IMR-90 (cell line): ENCODE results near the gene CCL11. TPM values are rescaled to one million over a fixed set of nuclear protein-coding genes. Genes with fewer than 3 reads are reported as not detected.

Experiments
- ATAC-seq: fragments of 200-7000 bp; cut with Tn5 transposase; 2 replicates; pipeline ENCODE4 v1.9.1; 2020; ENCODE audit warnings: low read depth, mild to moderate bottlenecking, moderate library complexity
- BruUV-seq: library from RNA; stranded (reverse); fragments of 400-500 nt; replicated peaks from 2 replicates; lab custom pipeline; 2021; lab: Mats Ljungman, UMichigan
- CTCF ChIA-PET: fragments of 300-600 bp; formaldehyde crosslinking; extraction: SDS; loops from one replicate; lab custom pipeline; 2021; ENCODE audit warnings: antibody characterized with exemption; lab: Yijun Ruan, JAX
- POLR2A ChIA-PET: fragments of 300-600 bp; sonication (Branson Sonifier 250); formaldehyde crosslinking; loops from one replicate; lab custom pipeline; 2022; ENCODE audit warnings: antibody characterized with exemption; ENCODE audit not compliant: unreplicated experiment; lab: Charles Lee
- DNase-seq: peaks from one replicate; pipeline ENCODE4 v3.0.0; 2013
- H2AFZ ChIP-seq: replicated peaks from 2 replicates; pipeline ENCODE3; 2013; ENCODE audit warnings: low read length, mild to moderate bottlenecking; ENCODE audit not compliant: poor library complexity
- H2AK5ac ChIP-seq: 2 replicates; pipeline ENCODE4 v1.6.1; 2013; ENCODE audit warnings: low read depth, low read length, inconsistent platforms
- H2AK9ac ChIP-seq: replicated peaks from 2 replicates; pipeline ENCODE3; 2013; ENCODE audit warnings: mild to moderate bottlenecking, low read depth, low read length, moderate library complexity; ENCODE audit not compliant: poor library complexity
- H2BK120ac ChIP-seq: 2 replicates; pipeline ENCODE4 v1.6.1; 2013; ENCODE audit warnings: low read depth, low read length, inconsistent platforms
- H2BK15ac ChIP-seq: 3 replicates; pipeline ENCODE4 v1.6.1; 2013; ENCODE audit warnings: low read depth, low read length, inconsistent platforms
- H2BK20ac ChIP-seq: 2 replicates; pipeline ENCODE4 v1.6.1; 2013; ENCODE audit warnings: low read depth, mild to moderate bottlenecking, inconsistent platforms, low read length, moderate library complexity
- H2BK5ac ChIP-seq: 2 replicates; pipeline ENCODE4 v1.6.1; 2013; ENCODE audit warnings: mild to moderate bottlenecking, low read depth, low read length, inconsistent platforms; ENCODE audit not compliant: poor library complexity, severe bottlenecking
- H3K14ac ChIP-seq: replicated peaks from 2 replicates; pipeline ENCODE4 v1.6.1; 2013; ENCODE audit warnings: low read depth, low read length, inconsistent platforms
- H3K18ac ChIP-seq: 2 replicates; pipeline ENCODE4 v1.6.1; 2013; ENCODE audit warnings: low read depth, low read length, control low read depth
- H3K23ac ChIP-seq: 2 replicates; pipeline ENCODE4 v1.6.1; 2013; ENCODE audit warnings: low read depth, low read length, inconsistent platforms
- H3K27ac ChIP-seq: 2 replicates; pipeline ENCODE4 v1.5.1; 2013; ENCODE audit warnings: mild to moderate bottlenecking, control low read depth, low read length; ENCODE audit not compliant: insufficient read depth
- H3K27me3 ChIP-seq: 2 replicates; pipeline ENCODE4 v1.6.1; 2013; ENCODE audit warnings: low read length; ENCODE audit not compliant: control insufficient read depth, insufficient read depth
- H3K36me3 ChIP-seq: 2 replicates; pipeline ENCODE4 v1.6.1; 2013; ENCODE audit warnings: low read length, mixed read lengths; ENCODE audit not compliant: control insufficient read depth, insufficient read depth
- H3K4ac ChIP-seq: 2 replicates; pipeline ENCODE4 v1.6.1; 2013; ENCODE audit warnings: low read depth, low read length, inconsistent platforms
- H3K4me1 ChIP-seq: 2 replicates; pipeline ENCODE4 v1.6.1; 2013; ENCODE audit warnings: low read length, mixed read lengths; ENCODE audit not compliant: control insufficient read depth, insufficient read depth
- H3K4me2 ChIP-seq: 2 replicates; pipeline ENCODE4 v1.6.1; 2013; ENCODE audit warnings: low read depth, mild to moderate bottlenecking, control low read depth, low read length, moderate library complexity
- H3K4me3 ChIP-seq: 2 replicates; pipeline ENCODE4 v1.5.1; 2013; ENCODE audit warnings: low read depth, mild to moderate bottlenecking, control low read depth, low read length, moderate library complexity; ENCODE audit not compliant: insufficient read depth
- H3K56ac ChIP-seq: 2 replicates; pipeline ENCODE4 v1.6.1; 2013; ENCODE audit warnings: low read length, inconsistent platforms; ENCODE audit not compliant: insufficient read depth; ENCODE audit errors: extremely low read depth
- H3K79me1 ChIP-seq, 2 experiments: 2 replicates each; pipeline ENCODE4 v1.6.1; 2013; ENCODE audit warnings: low read length in 2 of 2, inconsistent platforms in 1 of 2, low read depth in 1 of 2
- H3K9ac ChIP-seq: 2 replicates; pipeline ENCODE4 v1.6.1; 2013; ENCODE audit warnings: low read depth, low read length, control low read depth
- H3K9me1 ChIP-seq: 2 replicates; pipeline ENCODE4 v1.6.1; 2013; ENCODE audit warnings: low read length, inconsistent platforms; ENCODE audit not compliant: insufficient read depth
- H3K9me3 ChIP-seq: 2 replicates; pipeline ENCODE4 v1.6.1; 2013; ENCODE audit warnings: low read length; ENCODE audit not compliant: control insufficient read depth, insufficient read depth
- H4K20me1 ChIP-seq: 2 replicates; pipeline ENCODE4 v1.6.1; 2013; ENCODE audit warnings: low read length, inconsistent platforms; ENCODE audit not compliant: insufficient read depth
- H4K5ac ChIP-seq: 2 replicates; pipeline ENCODE4 v1.6.1; 2013; ENCODE audit warnings: mild to moderate bottlenecking, low read depth, low read length, control low read depth
- H4K8ac ChIP-seq, 2 experiments: 2 replicates each; pipeline ENCODE4 v1.6.1; 2013; ENCODE audit warnings: low read depth in 2 of 2, low read length in 2 of 2, control low read depth in 1 of 2, inconsistent platforms in 1 of 2
- H4K91ac ChIP-seq: 2 replicates; pipeline ENCODE4 v1.6.1; 2013; ENCODE audit warnings: low read depth, low read length, inconsistent platforms; ENCODE audit not compliant: insufficient read depth
- BHLHE40 ChIP-seq: fragments of 150-350 bp; IDR thresholded peaks from 2 replicates; pipeline ENCODE4 v1.6.1; 2016; ENCODE audit warnings: mild to moderate bottlenecking, low read depth, low read length
- CEBPB ChIP-seq: IDR thresholded peaks from 2 replicates; pipeline ENCODE4 v1.6.1; 2012; ENCODE audit warnings: low read depth, low read length, improper control_type of control experiment
- CHD1 ChIP-seq: IDR thresholded peaks from 2 replicates; pipeline ENCODE4 v1.6.1; 2012; ENCODE audit warnings: low read depth, low read length, improper control_type of control experiment
- CTCF ChIP-seq: conservative IDR thresholded peaks from 2 replicates; pipeline ENCODE4 v1.5.1; 2012; ENCODE audit warnings: mild to moderate bottlenecking, low read depth, low read length, improper control_type of control experiment
- FOS ChIP-seq: fragments of 150-350 bp; IDR thresholded peaks from 2 replicates; pipeline ENCODE4 v1.6.1; 2016; ENCODE audit warnings: low read depth, low read length
- MAFK ChIP-seq: IDR thresholded peaks from 2 replicates; pipeline ENCODE4 v1.6.1; 2012; ENCODE audit warnings: low read depth, low read length, improper control_type of control experiment
- MAZ ChIP-seq: IDR thresholded peaks from 2 replicates; pipeline ENCODE4 v1.6.1; 2012; ENCODE audit warnings: low read depth, mild to moderate bottlenecking, low read length, improper control_type of control experiment, moderate library complexity, borderline replicate concordance
- MXI1 ChIP-seq: IDR thresholded peaks from 2 replicates; pipeline ENCODE4 v1.6.1; 2012; ENCODE audit warnings: low read depth, mild to moderate bottlenecking, low read length, moderate library complexity, borderline replicate concordance
- NFE2L2 ChIP-seq: fragments of 150-350 bp; IDR thresholded peaks from 2 replicates; pipeline ENCODE4 v1.6.1; 2016; ENCODE audit warnings: low read depth, mild to moderate bottlenecking, low read length
- POLR2A ChIP-seq: IDR thresholded peaks from 2 replicates; pipeline ENCODE4 v1.6.1; 2012; ENCODE audit warnings: mild to moderate bottlenecking, low read depth, low read length
- RAD21 ChIP-seq: IDR thresholded peaks from 2 replicates; pipeline ENCODE4 v1.6.1; 2012; ENCODE audit warnings: low read length, improper control_type of control experiment
- RCOR1 ChIP-seq: IDR thresholded peaks from 2 replicates; pipeline ENCODE4 v1.6.1; 2012; ENCODE audit warnings: mild to moderate bottlenecking, low read length, improper control_type of control experiment; ENCODE audit not compliant: insufficient replicate concordance
- RFX5 ChIP-seq: IDR thresholded peaks from 2 replicates; pipeline ENCODE4 v1.8.0; 2012; ENCODE audit warnings: low read depth, mild to moderate bottlenecking, low read length, moderate library complexity
- SMC3 ChIP-seq: fragments of 150-350 bp; IDR thresholded peaks from 2 replicates; pipeline ENCODE4 v1.6.1; 2016; ENCODE audit warnings: low read depth, mild to moderate bottlenecking, antibody characterized with exemption, low read length, moderate library complexity
- WGBS, 2 experiments: methylation state at CpG; one replicate each; pipeline versions ENCODE4 v1.1.5 to v1.1.7; 2013; ENCODE audit warnings: missing lambda C conversion rate in 2 of 2; ENCODE audit not compliant: insufficient read length in 1 of 2; ENCODE audit errors: extremely low coverage in 2 of 2; 5-methylcytosine and 5-hydroxymethylcytosine counted together
- dilution Hi-C: fragments of 300-500 bp; cut with HindIII; formaldehyde crosslinking; loops from one replicate; pipeline ENCODE4 v1.14.3; 2018; ENCODE audit warnings: low sequenced_read_pairs; ENCODE audit not compliant: unreplicated experiment
- in situ Hi-C: fragments of 300-500 bp; cut with MboI; formaldehyde crosslinking; loops from 3 replicates; pipeline ENCODE4 v1.14.3; 2019; ENCODE audit warnings: low sequenced_read_pairs, inconsistent platforms, mixed read lengths
- intact Hi-C: fragments of 100-400 bp; cut with micrococcal nuclease; formaldehyde crosslinking; loops from 2 replicates; pipeline ENCODE4 v1.10.0; 2022
- polyA plus RNA-seq, 3 experiments: library from polyadenylated mRNA; depleted of rRNA; stranded (reverse); fragments of >200 nt; gene quantifications; 2 replicates each; pipeline ENCODE4 v1.2.3, GENCODE V29; 2012; ENCODE audit warnings: low replicate concordance in 1 of 3
- total RNA-seq: library from RNA; depleted of rRNA; stranded (reverse); fragments of >200 nt; gene quantifications from 2 replicates; pipeline ENCODE4 v1.2.3, GENCODE V29; 2012
- TF ChIP-seq, protein P1 (sequence below): fragments of 150-350 bp; IDR thresholded peaks from 2 replicates; pipeline ENCODE4 v1.6.1; 2016; ENCODE audit warnings: low read depth, mild to moderate bottlenecking, low read length, moderate library complexity, borderline replicate concordance
- TF ChIP-seq, protein P2 (sequence below): fragments of 150-350 bp; IDR thresholded peaks from 2 replicates; pipeline ENCODE4 v1.6.1; 2017; ENCODE audit warnings: mild to moderate bottlenecking, antibody characterized with exemption, low read length, low read depth

CCL11 gene
- total and polyA plus RNA-seq, 2 of the 4 experiments (the other 2 are of a cell fraction): not detected

DNA sequence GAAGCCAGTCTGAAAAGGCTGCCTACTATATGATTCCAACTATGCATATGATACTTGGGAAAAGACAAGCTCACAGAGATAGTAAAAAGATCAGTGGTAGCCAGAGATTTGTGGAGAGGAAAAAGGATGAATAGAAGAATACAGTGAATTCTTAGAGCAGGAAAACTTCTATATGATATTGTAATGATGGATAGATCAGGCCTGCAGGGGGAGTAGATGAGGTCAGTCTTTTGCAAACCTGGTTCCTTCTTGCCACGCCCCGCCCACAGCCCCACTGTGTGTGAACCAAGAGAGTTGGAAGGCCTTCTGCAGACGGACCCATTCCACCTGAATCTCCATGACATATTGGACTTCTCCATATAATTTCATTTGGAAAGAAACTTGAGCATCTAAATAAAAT, 32.9 kb downstream of the CCL11 start:
- dilution Hi-C loops (no loop called here), intact Hi-C loops (no loop called here), in situ Hi-C loops (no loop called here)
- Histone ChIP-seq H3K79me1 (no peaks in the 10 kb centered on the region), H2AK5ac (no peak overlapping the region), H3K56ac (no peak overlapping the region), H2BK120ac (no peak overlapping the region), H3K23ac (no peak overlapping the region), H3K9ac (no peak overlapping the region), H4K5ac (no peak overlapping the region), H2BK15ac (no peak overlapping the region), H3K27ac (no peak overlapping the region), H2BK20ac (no peak overlapping the region), H4K91ac (no peak overlapping the region), H3K14ac (no peak overlapping the region), H3K27me3 (no peaks in the 10 kb centered on the region; the same call in 1 of the 2 replicates), H3K4me2 (no peak overlapping the region), H4K8ac (no peak overlapping the region), H3K18ac (no peak overlapping the region), H2AK9ac (no peak overlapping the region), H3K4ac (no peak overlapping the region), H3K4me3 (no peak overlapping the region), H2AFZ (no peak overlapping the region), H3K9me1 (no peaks in the 10 kb centered on the region), H4K20me1 (no peaks in the 10 kb centered on the region), H3K4me1 (peaks cover 3% of the 10 kb centered on the region; the same call in 1 of the 2 replicates), H3K9me3 (no peaks in the 10 kb centered on the region), H3K36me3 (no peaks in the 10 kb centered on the region), H2BK5ac (no peak overlapping the region)
- ChIA-PET CTCF (no interaction called here), POLR2A (no interaction called here)
- no peak for DNase-seq
- no peak for ATAC-seq
- no CpG with 5 or more reads among the region's 3 CpGs for WGBS, 2 experiments
- no peak for TF ChIP-seq MAZ
- no peak for TF ChIP-seq SMC3
- TF ChIP-seq, protein P1, sequence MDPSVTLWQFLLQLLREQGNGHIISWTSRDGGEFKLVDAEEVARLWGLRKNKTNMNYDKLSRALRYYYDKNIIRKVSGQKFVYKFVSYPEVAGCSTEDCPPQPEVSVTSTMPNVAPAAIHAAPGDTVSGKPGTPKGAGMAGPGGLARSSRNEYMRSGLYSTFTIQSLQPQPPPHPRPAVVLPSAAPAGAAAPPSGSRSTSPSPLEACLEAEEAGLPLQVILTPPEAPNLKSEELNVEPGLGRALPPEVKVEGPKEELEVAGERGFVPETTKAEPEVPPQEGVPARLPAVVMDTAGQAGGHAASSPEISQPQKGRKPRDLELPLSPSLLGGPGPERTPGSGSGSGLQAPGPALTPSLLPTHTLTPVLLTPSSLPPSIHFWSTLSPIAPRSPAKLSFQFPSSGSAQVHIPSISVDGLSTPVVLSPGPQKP: no peak
- TF ChIP-seq RFX5: no peak
- TF ChIP-seq NFE2L2: no peak
- TF ChIP-seq BHLHE40: no peak
- TF ChIP-seq FOS: no peak
- TF ChIP-seq MXI1: no peak
- TF ChIP-seq, protein P2, sequence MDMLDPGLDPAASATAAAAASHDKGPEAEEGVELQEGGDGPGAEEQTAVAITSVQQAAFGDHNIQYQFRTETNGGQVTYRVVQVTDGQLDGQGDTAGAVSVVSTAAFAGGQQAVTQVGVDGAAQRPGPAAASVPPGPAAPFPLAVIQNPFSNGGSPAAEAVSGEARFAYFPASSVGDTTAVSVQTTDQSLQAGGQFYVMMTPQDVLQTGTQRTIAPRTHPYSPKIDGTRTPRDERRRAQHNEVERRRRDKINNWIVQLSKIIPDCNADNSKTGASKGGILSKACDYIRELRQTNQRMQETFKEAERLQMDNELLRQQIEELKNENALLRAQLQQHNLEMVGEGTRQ: no peak
- no peak for TF ChIP-seq RCOR1
- TF ChIP-seq RAD21: no peak
- no peak for TF ChIP-seq CEBPB
- TF ChIP-seq MAFK: no peak
- TF ChIP-seq CHD1: no peak
- TF ChIP-seq POLR2A: no peak
- TF ChIP-seq CTCF: no peak
- no TSS peak for BruUV-seq
